HepG2 (cell line): ENCODE measurements around the gene LSM5. TPM values are rescaled to one million over a fixed set of nuclear protein-coding genes. Genes with fewer than 3 reads are reported as not detected.

Source experiments
- ISL2 ChIP-seq: sonication (generic); formaldehyde crosslinking; IDR thresholded peaks from 2 replicates; pipeline ENCODE4 v1.5.0; 2020; ENCODE audit warnings: missing genetic modification reagents
- KLF15 ChIP-seq: sonication (generic); formaldehyde crosslinking; IDR thresholded peaks from 2 replicates; pipeline ENCODE4 v1.8.1; 2023; ENCODE audit warnings: borderline replicate concordance, mild to moderate bottlenecking, inconsistent platforms, missing genetic modification reagents, mixed read lengths
- NFYB ChIP-seq: sonication (generic); formaldehyde crosslinking; IDR thresholded peaks from 2 replicates; pipeline ENCODE4 v1.4.0; 2020; ENCODE audit warnings: missing genetic modification reagents
- RAD21 ChIP-seq: fragments of 450-650 bp; formaldehyde crosslinking; IDR thresholded peaks from 2 replicates; pipeline ENCODE4 v1.5.0; 2020; ENCODE audit warnings: mild to moderate bottlenecking
- RARG ChIP-seq: sonication (generic); formaldehyde crosslinking; IDR thresholded peaks from 2 replicates; pipeline ENCODE4 v1.4.0; 2020; ENCODE audit warnings: low read depth, mild to moderate bottlenecking, missing genetic modification reagents
- SMARCC2 ChIP-seq: fragments of 450-650 bp; IDR thresholded peaks from 2 replicates; pipeline ENCODE4 v1.6.1; 2017; ENCODE audit warnings: antibody characterized with exemption, mild to moderate bottlenecking
- U2AF1 ChIP-seq: fragments of 200-400 bp; formaldehyde crosslinking; optimal IDR thresholded peaks from 2 replicates; pipeline ENCODE3; 2017; ENCODE audit warnings: mild to moderate bottlenecking, low read depth, low read length
- ZNF564 ChIP-seq: sonication (generic); formaldehyde crosslinking; IDR thresholded peaks from 2 replicates; pipeline ENCODE4 v1.8.1; 2023; ENCODE audit warnings: mild to moderate bottlenecking, missing genetic modification reagents
- ZSCAN20 ChIP-seq: sonication (generic); formaldehyde crosslinking; IDR thresholded peaks from 2 replicates; pipeline ENCODE4 v1.4.0; 2020; ENCODE audit warnings: missing genetic modification reagents, mild to moderate bottlenecking, borderline replicate concordance
- polyA plus RNA-seq, 8 experiments: library from polyadenylated mRNA; depleted of rRNA in 3 of 8; stranded (reverse) in 7 of 8; unstranded in 1 of 8; fragments of >200 nt; fragmentation: Illumina TruSeq in 4 of 8; extraction: Trizol in 4 of 8; gene quantifications; 2 replicates each; pipeline versions ENCODE4 v1.2.1 to v1.2.3, GENCODE V29; 2011 to 2016; ENCODE audit warnings: low read depth in 4 of 8, missing spikeins in 1 of 8, mixed read lengths in 1 of 8; ENCODE audit not compliant: insufficient read depth in 1 of 8
- total RNA-seq, 5 experiments: library from RNA; depleted of rRNA; stranded (reverse); fragments of >200 nt; fragmentation: Illumina TruSeq; extraction: Trizol; gene quantifications; 2 replicates each; pipeline ENCODE4 v1.2.3, GENCODE V29; 2016; ENCODE audit warnings: low read depth in 1 of 5
- TF ChIP-seq, protein P1 (sequence below): sonication (generic); formaldehyde crosslinking; IDR thresholded peaks from 2 replicates; pipeline ENCODE4 v1.9.0; 2021; ENCODE audit warnings: missing genetic modification reagents, borderline replicate concordance
- TF ChIP-seq, protein P2 (sequence below): sonication (generic); formaldehyde crosslinking; IDR thresholded peaks from 2 replicates; pipeline ENCODE4 v1.5.1; 2020; ENCODE audit warnings: mild to moderate bottlenecking, missing genetic modification reagents, moderate library complexity
- TF ChIP-seq, protein P3 (sequence below): sonication (generic); formaldehyde crosslinking; IDR thresholded peaks from 2 replicates; pipeline ENCODE4 v1.5.1; 2020; ENCODE audit warnings: mild to moderate bottlenecking, missing genetic modification reagents, moderate library complexity
- TF ChIP-seq, protein P4 (sequence below): sonication (generic); formaldehyde crosslinking; IDR thresholded peaks from 2 replicates; pipeline ENCODE4 v1.8.1; 2023; ENCODE audit warnings: missing genetic modification reagents, inconsistent platforms, borderline replicate concordance
- TF ChIP-seq, protein P5 (sequence below): sonication (generic); formaldehyde crosslinking; IDR thresholded peaks from 2 replicates; pipeline ENCODE4 v1.5.0; 2020; ENCODE audit warnings: missing genetic modification reagents
- TF ChIP-seq, protein P6 (sequence below): sonication (generic); formaldehyde crosslinking; IDR thresholded peaks from 2 replicates; pipeline ENCODE4 v1.5.1; 2020; ENCODE audit warnings: missing genetic modification reagents, mild to moderate bottlenecking, borderline replicate concordance

LSM5 gene
- total and polyA plus RNA-seq, 2 of the 13 experiments (the other 11 are each of a cell fraction or from before 2014, with no cell fraction given) = 30.3 to 183 TPM

DNA sequence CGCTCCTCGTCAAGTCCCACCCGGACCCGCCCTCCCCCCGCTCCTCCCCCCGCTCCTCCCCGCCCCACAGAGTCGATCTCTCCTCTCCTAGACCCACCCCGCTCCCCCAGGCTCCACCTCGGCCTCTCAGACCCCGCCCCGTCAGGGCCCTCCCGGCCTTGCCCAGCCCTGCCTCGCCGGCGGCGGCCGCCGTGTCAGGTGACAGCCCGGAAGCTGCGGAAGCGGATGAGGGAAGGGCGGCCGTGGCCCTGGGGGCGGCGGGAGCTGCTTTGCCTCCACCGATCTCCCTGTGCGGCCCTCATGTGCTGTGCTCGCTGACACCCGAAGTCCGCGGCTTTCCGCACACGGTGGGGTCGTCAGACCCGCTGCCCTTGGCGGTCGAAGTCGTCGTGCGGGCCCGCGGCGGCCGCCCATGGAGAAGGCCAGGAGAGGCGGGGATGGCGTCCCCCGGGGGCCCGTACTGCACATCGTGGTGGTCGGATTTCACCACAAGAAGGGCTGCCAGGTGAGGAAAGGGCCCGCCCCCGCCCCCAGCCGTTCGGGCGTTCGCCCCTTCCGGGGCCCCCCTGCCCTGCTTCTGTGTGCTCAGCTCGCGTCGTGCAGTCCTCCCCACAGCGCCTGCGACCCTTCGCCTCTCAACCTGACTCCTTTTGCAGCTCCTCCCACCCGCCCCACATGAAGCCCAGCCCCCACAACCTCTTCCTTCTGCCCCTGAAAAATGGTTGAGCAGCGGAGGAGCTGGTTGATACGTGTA lies 5.3 kb upstream of the LSM5 start, which contains the start of gene AVL9 (continued):
- peak; percentile 83; the same call in 1 of the 2 replicates for TF ChIP-seq ZSCAN20
- TF ChIP-seq NFYB (CRISPR knock-in tag) = no peak; the same call in 1 of the 2 replicates
- TF ChIP-seq, protein P1, sequence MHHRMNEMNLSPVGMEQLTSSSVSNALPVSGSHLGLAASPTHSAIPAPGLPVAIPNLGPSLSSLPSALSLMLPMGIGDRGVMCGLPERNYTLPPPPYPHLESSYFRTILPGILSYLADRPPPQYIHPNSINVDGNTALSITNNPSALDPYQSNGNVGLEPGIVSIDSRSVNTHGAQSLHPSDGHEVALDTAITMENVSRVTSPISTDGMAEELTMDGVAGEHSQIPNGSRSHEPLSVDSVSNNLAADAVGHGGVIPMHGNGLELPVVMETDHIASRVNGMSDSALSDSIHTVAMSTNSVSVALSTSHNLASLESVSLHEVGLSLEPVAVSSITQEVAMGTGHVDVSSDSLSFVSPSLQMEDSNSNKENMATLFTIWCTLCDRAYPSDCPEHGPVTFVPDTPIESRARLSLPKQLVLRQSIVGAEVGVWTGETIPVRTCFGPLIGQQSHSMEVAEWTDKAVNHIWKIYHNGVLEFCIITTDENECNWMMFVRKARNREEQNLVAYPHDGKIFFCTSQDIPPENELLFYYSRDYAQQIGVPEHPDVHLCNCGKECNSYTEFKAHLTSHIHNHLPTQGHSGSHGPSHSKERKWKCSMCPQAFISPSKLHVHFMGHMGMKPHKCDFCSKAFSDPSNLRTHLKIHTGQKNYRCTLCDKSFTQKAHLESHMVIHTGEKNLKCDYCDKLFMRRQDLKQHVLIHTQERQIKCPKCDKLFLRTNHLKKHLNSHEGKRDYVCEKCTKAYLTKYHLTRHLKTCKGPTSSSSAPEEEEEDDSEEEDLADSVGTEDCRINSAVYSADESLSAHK = 0 out of 2 replicates have a peak, but pooled peaks have one; percentile 58
- TF ChIP-seq SMARCC2 = no peak
- TF ChIP-seq ISL2 (CRISPR knock-in tag) = peak; percentile 66
- no peak for TF ChIP-seq RARG
- TF ChIP-seq, protein P2, sequence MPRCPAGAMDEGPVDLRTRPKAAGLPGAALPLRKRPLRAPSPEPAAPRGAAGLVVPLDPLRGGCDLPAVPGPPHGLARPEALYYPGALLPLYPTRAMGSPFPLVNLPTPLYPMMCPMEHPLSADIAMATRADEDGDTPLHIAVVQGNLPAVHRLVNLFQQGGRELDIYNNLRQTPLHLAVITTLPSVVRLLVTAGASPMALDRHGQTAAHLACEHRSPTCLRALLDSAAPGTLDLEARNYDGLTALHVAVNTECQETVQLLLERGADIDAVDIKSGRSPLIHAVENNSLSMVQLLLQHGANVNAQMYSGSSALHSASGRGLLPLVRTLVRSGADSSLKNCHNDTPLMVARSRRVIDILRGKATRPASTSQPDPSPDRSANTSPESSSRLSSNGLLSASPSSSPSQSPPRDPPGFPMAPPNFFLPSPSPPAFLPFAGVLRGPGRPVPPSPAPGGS (CRISPR knock-in tag) = 0 out of 2 replicates have a peak, but pooled peaks have one; percentile 72
- TF ChIP-seq ZNF564 (CRISPR knock-in tag) = no peak
- TF ChIP-seq, protein P3, sequence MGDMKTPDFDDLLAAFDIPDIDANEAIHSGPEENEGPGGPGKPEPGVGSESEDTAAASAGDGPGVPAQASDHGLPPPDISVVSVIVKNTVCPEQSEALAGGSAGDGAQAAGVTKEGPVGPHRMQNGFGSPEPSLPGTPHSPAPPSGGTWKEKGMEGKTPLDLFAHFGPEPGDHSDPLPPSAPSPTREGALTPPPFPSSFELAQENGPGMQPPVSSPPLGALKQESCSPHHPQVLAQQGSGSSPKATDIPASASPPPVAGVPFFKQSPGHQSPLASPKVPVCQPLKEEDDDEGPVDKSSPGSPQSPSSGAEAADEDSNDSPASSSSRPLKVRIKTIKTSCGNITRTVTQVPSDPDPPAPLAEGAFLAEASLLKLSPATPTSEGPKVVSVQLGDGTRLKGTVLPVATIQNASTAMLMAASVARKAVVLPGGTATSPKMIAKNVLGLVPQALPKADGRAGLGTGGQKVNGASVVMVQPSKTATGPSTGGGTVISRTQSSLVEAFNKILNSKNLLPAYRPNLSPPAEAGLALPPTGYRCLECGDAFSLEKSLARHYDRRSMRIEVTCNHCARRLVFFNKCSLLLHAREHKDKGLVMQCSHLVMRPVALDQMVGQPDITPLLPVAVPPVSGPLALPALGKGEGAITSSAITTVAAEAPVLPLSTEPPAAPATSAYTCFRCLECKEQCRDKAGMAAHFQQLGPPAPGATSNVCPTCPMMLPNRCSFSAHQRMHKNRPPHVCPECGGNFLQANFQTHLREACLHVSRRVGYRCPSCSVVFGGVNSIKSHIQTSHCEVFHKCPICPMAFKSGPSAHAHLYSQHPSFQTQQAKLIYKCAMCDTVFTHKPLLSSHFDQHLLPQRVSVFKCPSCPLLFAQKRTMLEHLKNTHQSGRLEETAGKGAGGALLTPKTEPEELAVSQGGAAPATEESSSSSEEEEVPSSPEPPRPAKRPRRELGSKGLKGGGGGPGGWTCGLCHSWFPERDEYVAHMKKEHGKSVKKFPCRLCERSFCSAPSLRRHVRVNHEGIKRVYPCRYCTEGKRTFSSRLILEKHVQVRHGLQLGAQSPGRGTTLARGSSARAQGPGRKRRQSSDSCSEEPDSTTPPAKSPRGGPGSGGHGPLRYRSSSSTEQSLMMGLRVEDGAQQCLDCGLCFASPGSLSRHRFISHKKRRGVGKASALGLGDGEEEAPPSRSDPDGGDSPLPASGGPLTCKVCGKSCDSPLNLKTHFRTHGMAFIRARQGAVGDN = peak; percentile 95
- TF ChIP-seq, protein P4, sequence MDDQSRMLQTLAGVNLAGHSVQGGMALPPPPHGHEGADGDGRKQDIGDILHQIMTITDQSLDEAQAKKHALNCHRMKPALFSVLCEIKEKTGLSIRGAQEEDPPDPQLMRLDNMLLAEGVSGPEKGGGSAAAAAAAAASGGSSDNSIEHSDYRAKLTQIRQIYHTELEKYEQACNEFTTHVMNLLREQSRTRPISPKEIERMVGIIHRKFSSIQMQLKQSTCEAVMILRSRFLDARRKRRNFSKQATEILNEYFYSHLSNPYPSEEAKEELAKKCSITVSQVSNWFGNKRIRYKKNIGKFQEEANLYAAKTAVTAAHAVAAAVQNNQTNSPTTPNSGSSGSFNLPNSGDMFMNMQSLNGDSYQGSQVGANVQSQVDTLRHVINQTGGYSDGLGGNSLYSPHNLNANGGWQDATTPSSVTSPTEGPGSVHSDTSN (CRISPR knock-in tag) = 0 out of 2 replicates have a peak, but pooled peaks have one; percentile 43
- TF ChIP-seq RAD21 (CRISPR knock-in tag) = 0 out of 2 replicates have a peak, but pooled peaks have one; percentile 15
- TF ChIP-seq KLF15 (CRISPR knock-in tag) = no peak; the same call in 1 of the 2 replicates
- TF ChIP-seq U2AF1 = no peak
- TF ChIP-seq, protein P5, sequence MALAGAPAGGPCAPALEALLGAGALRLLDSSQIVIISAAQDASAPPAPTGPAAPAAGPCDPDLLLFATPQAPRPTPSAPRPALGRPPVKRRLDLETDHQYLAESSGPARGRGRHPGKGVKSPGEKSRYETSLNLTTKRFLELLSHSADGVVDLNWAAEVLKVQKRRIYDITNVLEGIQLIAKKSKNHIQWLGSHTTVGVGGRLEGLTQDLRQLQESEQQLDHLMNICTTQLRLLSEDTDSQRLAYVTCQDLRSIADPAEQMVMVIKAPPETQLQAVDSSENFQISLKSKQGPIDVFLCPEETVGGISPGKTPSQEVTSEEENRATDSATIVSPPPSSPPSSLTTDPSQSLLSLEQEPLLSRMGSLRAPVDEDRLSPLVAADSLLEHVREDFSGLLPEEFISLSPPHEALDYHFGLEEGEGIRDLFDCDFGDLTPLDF (CRISPR knock-in tag) = peak; percentile 72; the same call in 1 of the 2 replicates
- TF ChIP-seq, protein P6, sequence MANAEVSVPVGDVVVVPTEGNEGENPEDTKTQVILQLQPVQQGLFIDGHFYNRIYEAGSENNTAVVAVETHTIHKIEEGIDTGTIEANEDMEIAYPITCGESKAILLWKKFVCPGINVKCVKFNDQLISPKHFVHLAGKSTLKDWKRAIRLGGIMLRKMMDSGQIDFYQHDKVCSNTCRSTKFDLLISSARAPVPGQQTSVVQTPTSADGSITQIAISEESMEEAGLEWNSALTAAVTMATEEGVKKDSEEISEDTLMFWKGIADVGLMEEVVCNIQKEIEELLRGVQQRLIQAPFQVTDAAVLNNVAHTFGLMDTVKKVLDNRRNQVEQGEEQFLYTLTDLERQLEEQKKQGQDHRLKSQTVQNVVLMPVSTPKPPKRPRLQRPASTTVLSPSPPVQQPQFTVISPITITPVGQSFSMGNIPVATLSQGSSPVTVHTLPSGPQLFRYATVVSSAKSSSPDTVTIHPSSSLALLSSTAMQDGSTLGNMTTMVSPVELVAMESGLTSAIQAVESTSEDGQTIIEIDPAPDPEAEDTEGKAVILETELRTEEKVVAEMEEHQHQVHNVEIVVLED (CRISPR knock-in tag) = peak; percentile 76
